Loucy (cell line): Measurements from ENCODE around the gene SPANXN2.

Source experiments
- H2AFZ ChIP-seq: fragments of 200-600 bp; sonication (generic); 2 replicates; pipeline ENCODE4 v1.6.0; 2016; ENCODE audit warnings: antibody characterized with exemption, mild to moderate bottlenecking, low read length, moderate library complexity
- H3F3A ChIP-seq: fragments of 200-600 bp; 2 replicates; pipeline ENCODE4 v1.6.0; 2016; ENCODE audit warnings: antibody characterized with exemption, low read depth, mild to moderate bottlenecking
- H3K27me3 ChIP-seq: fragments of 200-600 bp; sonication (generic); 2 replicates; pipeline ENCODE4 v1.6.1; 2014; ENCODE audit warnings: low read length, mild to moderate bottlenecking; ENCODE audit not compliant: insufficient read depth, poor library complexity, severe bottlenecking
- H3K36me3 ChIP-seq: fragments of 200-600 bp; sonication (generic); 2 replicates; pipeline ENCODE4 v1.6.1; 2016; ENCODE audit warnings: low read length; ENCODE audit not compliant: insufficient read depth
- H3K4me1 ChIP-seq: fragments of 200-600 bp; sonication (generic); 2 replicates; pipeline ENCODE4 v1.5.1; 2014; ENCODE audit warnings: low read length, mild to moderate bottlenecking; ENCODE audit not compliant: insufficient read depth, poor library complexity, severe bottlenecking
- H3K4me2 ChIP-seq: fragments of 200-600 bp; sonication (generic); 2 replicates; pipeline ENCODE4 v1.6.0; 2014; ENCODE audit warnings: antibody characterized with exemption, low read length, low read depth, mild to moderate bottlenecking; ENCODE audit not compliant: poor library complexity, severe bottlenecking
- H3K4me3 ChIP-seq: fragments of 200-600 bp; sonication (generic); 2 replicates; pipeline ENCODE4 v1.5.1; 2014; ENCODE audit warnings: low read length, mild to moderate bottlenecking, mixed read lengths; ENCODE audit not compliant: poor library complexity, severe bottlenecking
- H3K79me2 ChIP-seq: fragments of 200-600 bp; sonication (generic); 2 replicates; pipeline ENCODE4 v1.6.1; 2014; ENCODE audit warnings: low read length; ENCODE audit not compliant: insufficient read depth
- H3K9ac ChIP-seq: fragments of 200-600 bp; sonication (generic); 2 replicates; pipeline ENCODE4 v1.6.0; 2014; ENCODE audit warnings: mild to moderate bottlenecking, low read depth, low read length, moderate library complexity; ENCODE audit not compliant: poor library complexity, severe bottlenecking
- H3K9me2 ChIP-seq: fragments of 200-600 bp; sonication (generic); replicated peaks from 2 replicates; pipeline ENCODE4 v1.6.1; 2016; ENCODE audit warnings: low read depth, low read length, mixed read lengths
- H3K9me3 ChIP-seq: fragments of 200-600 bp; sonication (generic); 2 replicates; pipeline ENCODE4 v1.6.1; 2014; ENCODE audit warnings: mild to moderate bottlenecking, antibody characterized with exemption, low read length, low read depth; ENCODE audit not compliant: insufficient read depth
- H4K20me1 ChIP-seq: fragments of 200-600 bp; sonication (generic); 2 replicates; pipeline ENCODE4 v1.6.0; 2014; ENCODE audit warnings: antibody characterized with exemption, low read length, mild to moderate bottlenecking; ENCODE audit not compliant: insufficient read depth, poor library complexity, severe bottlenecking
- CTCF ChIP-seq: fragments of 200-600 bp; sonication (generic); conservative IDR thresholded peaks from 2 replicates; pipeline ENCODE4 v1.5.1; 2014; ENCODE audit warnings: mild to moderate bottlenecking, antibody characterized with exemption, low read length
- EZH2phosphoT487 ChIP-seq: fragments of 200-600 bp; IDR thresholded peaks from 2 replicates; pipeline ENCODE4 v1.6.1; 2018; ENCODE audit warnings: antibody characterized with exemption, mild to moderate bottlenecking, moderate library complexity, borderline replicate concordance

Gene SPANXN2

GRCh38 chrX:143757375-143757774 is 36.8 kb upstream of the SPANXN2 start:
- Histone ChIP-seq H3K9ac (no peak overlapping the region), H3K4me2 (no peak overlapping the region), H3K9me3 (no peaks in the 10 kb centered on the region), H4K20me1 (no peaks in the 10 kb centered on the region), H3K79me2 (no peaks in the 10 kb centered on the region), H3K27me3 (no peaks in the 10 kb centered on the region), H3F3A (no peaks in the 10 kb centered on the region), H3K4me3 (no peak overlapping the region), H2AFZ (no peak overlapping the region), H3K9me2 (no peaks in the 10 kb centered on the region), H3K36me3 (no peaks in the 10 kb centered on the region), H3K4me1 (peaks cover 5% of the 10 kb centered on the region)
- TF ChIP-seq CTCF, result no peak
- no peak for TF ChIP-seq EZH2phosphoT487

GRCh38 chrX:143754183-143754582 is 33.6 kb upstream of the SPANXN2 start:
- Histone ChIP-seq H3K9ac (no peak overlapping the region), H3K4me1 (peaks cover 2% of the 10 kb centered on the region), H3K27me3 (no peaks in the 10 kb centered on the region), H4K20me1 (no peaks in the 10 kb centered on the region), H3K36me3 (no peaks in the 10 kb centered on the region), H3K9me2 (no peaks in the 10 kb centered on the region), H2AFZ (no peak overlapping the region), H3F3A (no peaks in the 10 kb centered on the region), H3K9me3 (no peaks in the 10 kb centered on the region), H3K79me2 (no peaks in the 10 kb centered on the region), H3K4me2 (no peak overlapping the region), H3K4me3 (no peak overlapping the region)
- TF ChIP-seq EZH2phosphoT487 (no peak), CTCF (no peak)

- no peak overlapping the region for H3K4me2 ChIP-seq
- no peaks in the 10 kb centered on the region for H3K4me1 ChIP-seq
- H3K9me2 ChIP-seq, result no peaks in the 10 kb centered on the region
- no peak overlapping the region for H2AFZ ChIP-seq
- H3K9ac ChIP-seq, result no peak overlapping the region
- no peaks in the 10 kb centered on the region for H3F3A ChIP-seq
- H4K20me1 ChIP-seq, result no peaks in the 10 kb centered on the region
- TF ChIP-seq CTCF (no peak), EZH2phosphoT487 (no peak)
- H3K27me3 ChIP-seq, result no peaks in the 10 kb centered on the region
- no peaks in the 10 kb centered on the region for H3K79me2 ChIP-seq
- no peaks in the 10 kb centered on the region for H3K9me3 ChIP-seq
- H3K4me3 ChIP-seq, result no peak overlapping the region
- H3K36me3 ChIP-seq, result no peaks in the 10 kb centered on the region
Measured at GRCh38 chrX:143733866-143734265, 13.3 kb upstream of the SPANXN2 start.
